Ovary (tissue), 3 donors: ENCODE results near the gene SCARF2.

Experiments used
- CTCF ChIP-seq, 3 donors: fragments of 450-650 bp in 2 of 3; fragments of 200-600 bp in 1 of 3; IDR thresholded peaks; one replicate each; pipeline versions ENCODE4 v1.5.1 to v1.8.0; 2016 to 2022; ENCODE audit warnings: antibody characterized with exemption in 3 of 3, mild to moderate bottlenecking in 1 of 3
- POLR2A ChIP-seq: fragments of 450-650 bp; IDR thresholded peaks from one replicate; pipeline ENCODE4 v1.6.1; 2017; ENCODE audit warnings: antibody characterized with exemption, mild to moderate bottlenecking, moderate library complexity
- donor health status: DM: no; HTN: no; CAD: no.

- TF ChIP-seq CTCF (IDR thresholded peaks at IDR 0.05) (no peak), POLR2A (no peak)
Measured at GRCh38 chr22:20434773-20435172, 2.9 kb downstream of the SCARF2 start.
